ENCODE data around the gene ANLN. TPM values are rescaled to one million over a fixed set of nuclear protein-coding genes. Genes with fewer than 3 reads are reported as not detected.
"Not testable (repeated sequence)": the region's sequence is repeated elsewhere in the genome, so short reads cannot be mapped to it uniquely, and the experiment has no call there.

The ANLN gene
- total RNA-seq, 2 experiments from 2014 or later = 52.5 to 58.3 TPM

GRCh38 chr7:36468370-36469101 is 78.9 kb downstream of the ANLN start:
- Mint-ChIP-seq H3K27me3 (peaks cover 2% of the 10 kb centered on the region), H3K4me3 (no peak overlapping the region), H3K4me1 (no peaks in the 10 kb centered on the region), H3K27ac (no peak overlapping the region), H3K36me3 (ENCODE audit: low read depth) (no peaks in the 10 kb centered on the region), H3K9me3 (ENCODE audit: low read depth) (no peaks in the 10 kb centered on the region)
- POLR2A ChIA-PET = no interaction called here
- DNase-seq (no peak), ATAC-seq (no peak)
- intact Hi-C loops (cut with DNase I, micrococcal nuclease) = no loop called here
- CTCF ChIA-PET = no interaction called here

GRCh38 chr7:36469236-36469635 is 79.6 kb downstream of the ANLN start:
- ATAC-seq (no peak), DNase-seq (no peak)
- no peak overlapping the region for H3K27ac Mint-ChIP-seq
- H3K36me3 Mint-ChIP-seq (ENCODE audit: low read depth) = no peaks in the 10 kb centered on the region
- no peak overlapping the region for H3K4me3 Mint-ChIP-seq
- H3K4me1 Mint-ChIP-seq = peaks cover 4% of the 10 kb centered on the region
- H3K27me3 Mint-ChIP-seq = peaks cover 2% of the 10 kb centered on the region
- CTCF ChIA-PET = interaction anchor here (1.1 kb wide), 1 partner anchor 714 kb away, joined by 3 read pairs; no protein-coding TSS in a partner anchor
- intact Hi-C loops (cut with DNase I, micrococcal nuclease) = no loop called here
- POLR2A ChIA-PET = no interaction called here
- H3K9me3 Mint-ChIP-seq (ENCODE audit: low read depth) = no peaks in the 10 kb centered on the region

- Mint-ChIP-seq H3K4me1 (peaks cover 14% of the 10 kb centered on the region), H3K27me3 (no peaks in the 10 kb centered on the region), H3K4me3 (no peak overlapping the region), H3K27ac (no peak overlapping the region), H3K9me3 (ENCODE audit: low read depth) (no peaks in the 10 kb centered on the region), H3K36me3 (ENCODE audit: low read depth) (no peaks in the 10 kb centered on the region)
- ATAC-seq (no peak), DNase-seq (no peak)
- POLR2A ChIA-PET = no interaction called here
- intact Hi-C loops (cut with DNase I, micrococcal nuclease) = loop anchor here (5.0 kb wide), 2 partner anchors 625 to 710 kb away; no protein-coding TSS in a partner anchor
- CTCF ChIA-PET = no interaction called here
These were observed 82.6 kb downstream of the ANLN start for GRCh38 chr7:36472141-36472729.

DNA sequence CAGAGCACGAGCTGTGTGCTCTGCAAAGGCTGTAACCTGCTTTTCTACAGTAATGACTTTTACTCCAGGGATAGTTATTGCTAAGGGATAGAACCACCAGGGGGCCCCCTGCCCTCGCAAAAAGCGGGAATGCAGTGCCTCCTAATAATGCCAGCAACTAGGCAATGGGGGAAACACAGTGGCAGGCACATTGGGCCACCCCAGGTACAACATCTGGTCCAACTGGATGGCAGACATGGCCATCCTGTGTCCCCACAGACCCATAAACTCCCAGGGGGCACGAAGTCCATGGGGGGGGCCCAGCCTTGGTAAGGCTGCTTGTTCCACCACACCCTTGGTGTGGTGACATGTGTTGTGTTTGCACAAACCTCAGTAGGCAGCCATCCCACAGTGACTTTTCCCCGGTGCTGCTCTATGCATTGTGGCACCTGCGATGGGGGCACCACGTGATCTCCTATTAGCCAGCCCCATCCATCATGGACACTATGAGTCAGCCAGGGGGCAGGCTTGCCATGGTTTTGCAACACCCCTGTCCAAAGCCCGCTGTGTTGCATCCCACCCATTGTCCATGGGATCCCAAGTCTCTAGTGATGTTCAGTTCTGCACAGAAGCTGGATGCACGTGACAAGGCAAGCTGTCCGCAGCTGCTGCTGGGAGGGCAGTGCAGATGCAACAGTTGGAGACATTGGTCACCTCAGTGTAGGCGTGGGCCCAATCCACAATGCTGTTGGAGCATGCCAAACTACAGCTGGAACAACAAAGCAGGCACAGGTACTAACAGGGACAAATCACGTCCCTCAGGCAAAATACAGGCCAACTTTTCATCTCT is 84.0 kb downstream of the ANLN start:
- DNase-seq (peak; percentile 69), ATAC-seq (no peak)
- no peaks in the 10 kb centered on the region for H3K27me3 Mint-ChIP-seq
- H3K36me3 Mint-ChIP-seq (ENCODE audit: low read depth) = no peaks in the 10 kb centered on the region
- no peak overlapping the region for H3K27ac Mint-ChIP-seq
- no peak overlapping the region for H3K4me3 Mint-ChIP-seq
- intact Hi-C loops (cut with DNase I, micrococcal nuclease) = loop anchor here (5.0 kb wide), 2 partner anchors 624 to 709 kb away; no protein-coding TSS in a partner anchor
- CTCF ChIA-PET = interaction anchor here (0.6 to 0.7 kb wide), 2 partner anchors 57 to 602 kb away, joined by 3 read pairs; no protein-coding TSS in a partner anchor
- peaks cover 14% of the 10 kb centered on the region for H3K4me1 Mint-ChIP-seq
- H3K9me3 Mint-ChIP-seq (ENCODE audit: low read depth) = no peaks in the 10 kb centered on the region
- POLR2A ChIA-PET = no interaction called here

DNA sequence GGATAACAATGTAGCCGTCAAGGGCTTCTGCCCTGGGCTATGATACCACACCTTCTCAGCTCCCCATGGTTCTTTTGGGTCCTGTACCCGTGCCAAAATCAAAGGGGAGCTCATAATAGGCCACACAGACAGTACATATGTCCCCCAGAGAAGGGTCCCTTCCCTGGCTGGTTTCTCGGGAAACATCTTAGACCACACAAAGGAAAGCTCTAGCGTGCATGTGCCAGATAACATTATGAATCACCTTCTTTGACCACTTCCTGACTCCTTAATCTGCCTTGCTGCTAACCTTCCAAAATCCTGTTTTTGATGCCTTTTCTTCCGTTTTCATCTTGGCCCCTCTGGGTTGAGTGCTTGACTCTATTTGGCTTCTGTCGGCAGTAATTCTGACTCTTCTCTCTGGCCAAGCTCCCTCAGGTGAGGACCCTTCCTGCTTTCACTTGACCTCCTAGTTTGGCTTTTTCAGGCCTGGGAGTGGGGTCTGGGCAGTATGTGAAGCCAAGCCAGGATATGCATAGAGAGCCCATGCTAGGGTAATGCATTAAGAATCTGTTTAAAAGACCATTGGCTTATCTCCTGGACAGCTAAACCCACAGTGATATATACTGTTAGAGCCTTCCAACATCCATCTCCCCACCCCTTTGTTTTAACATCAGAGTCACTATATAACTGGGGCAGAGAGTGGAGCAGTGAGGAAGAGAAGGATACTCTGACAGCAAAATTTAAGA is 84.8 kb downstream of the ANLN start:
- DNase-seq (no peak), ATAC-seq (peak; percentile 35)
- CTCF ChIA-PET = interaction anchor here (0.7 to 1.5 kb wide), 7 partner anchors 16 to 724 kb away, joined by 3 to 4 read pairs (median 3); no protein-coding TSS in a partner anchor
- Mint-ChIP-seq H3K27ac (no peak overlapping the region), H3K4me1 (peaks cover 16% of the 10 kb centered on the region), H3K4me3 (no peak overlapping the region), H3K27me3 (no peaks in the 10 kb centered on the region), H3K36me3 (ENCODE audit: low read depth) (no peaks in the 10 kb centered on the region), H3K9me3 (ENCODE audit: low read depth) (no peaks in the 10 kb centered on the region)
- POLR2A ChIA-PET = no interaction called here
- intact Hi-C loops (cut with DNase I, micrococcal nuclease) = loop anchor here (5.0 kb wide), 2 partner anchors 623 to 708 kb away; no protein-coding TSS in a partner anchor

- H3K27ac Mint-ChIP-seq = no peak overlapping the region
- no peaks in the 10 kb centered on the region for H3K27me3 Mint-ChIP-seq
- H3K36me3 Mint-ChIP-seq (ENCODE audit: low read depth) = no peaks in the 10 kb centered on the region
- ChIA-PET POLR2A (no interaction called here), CTCF (interaction anchor here (0.5 to 1.5 kb wide), 10 partner anchors 11 to 723 kb away, joined by 3 to 4 read pairs (median 3); no protein-coding TSS in a partner anchor)
- ATAC-seq = no peak
- H3K4me1 Mint-ChIP-seq = peaks cover 18% of the 10 kb centered on the region
- no peak overlapping the region for H3K4me3 Mint-ChIP-seq
- peaks cover 5% of the 10 kb centered on the region for H3K9me3 Mint-ChIP-seq (ENCODE audit: low read depth)
- intact Hi-C loops (cut with DNase I, micrococcal nuclease) = no loop called here
- no peak for DNase-seq
These were observed 85.3 kb downstream of the ANLN start for GRCh38 chr7:36475011-36475342.

GRCh38 chr7:36475381-36475780 is 85.7 kb downstream of the ANLN start:
- H3K9me3 Mint-ChIP-seq (ENCODE audit: low read depth) = peaks cover 5% of the 10 kb centered on the region
- ATAC-seq (peak; percentile 85), DNase-seq (peak; percentile 52)
- no peak overlapping the region for H3K27ac Mint-ChIP-seq
- intact Hi-C loops (cut with DNase I, micrococcal nuclease) = no loop called here
- peaks cover 22% of the 10 kb centered on the region for H3K4me1 Mint-ChIP-seq
- ChIA-PET POLR2A (no interaction called here), CTCF (interaction anchor here (0.5 to 1.5 kb wide), 9 partner anchors 11 to 723 kb away, joined by 3 to 4 read pairs (median 3); no protein-coding TSS in a partner anchor)
- no peak overlapping the region for H3K4me3 Mint-ChIP-seq
- no peaks in the 10 kb centered on the region for H3K27me3 Mint-ChIP-seq
- H3K36me3 Mint-ChIP-seq (ENCODE audit: low read depth) = no peaks in the 10 kb centered on the region

- intact Hi-C loops (cut with DNase I, micrococcal nuclease) = no loop called here
- ChIA-PET CTCF (interaction anchor here (0.7 to 1.4 kb wide), 4 partner anchors 9 to 711 kb away, joined by 3 read pairs; no protein-coding TSS in a partner anchor), POLR2A (interaction anchor here (0.6 kb wide), 1 partner anchor 1888 kb away, joined by 5 read pairs; no protein-coding TSS in a partner anchor)
- H3K9me3 Mint-ChIP-seq (ENCODE audit: low read depth) = peaks cover 14% of the 10 kb centered on the region
- H3K36me3 Mint-ChIP-seq (ENCODE audit: low read depth) = peaks cover 2% of the 10 kb centered on the region
- H3K4me3 Mint-ChIP-seq = no peak overlapping the region
- H3K4me1 Mint-ChIP-seq = peaks cover 22% of the 10 kb centered on the region
- no peaks in the 10 kb centered on the region for H3K27me3 Mint-ChIP-seq
- no peak overlapping the region for H3K27ac Mint-ChIP-seq
- no peak for DNase-seq
- ATAC-seq = no peak
These were observed 89.1 kb downstream of the ANLN start for GRCh38 chr7:36478745-36479144.

DNA sequence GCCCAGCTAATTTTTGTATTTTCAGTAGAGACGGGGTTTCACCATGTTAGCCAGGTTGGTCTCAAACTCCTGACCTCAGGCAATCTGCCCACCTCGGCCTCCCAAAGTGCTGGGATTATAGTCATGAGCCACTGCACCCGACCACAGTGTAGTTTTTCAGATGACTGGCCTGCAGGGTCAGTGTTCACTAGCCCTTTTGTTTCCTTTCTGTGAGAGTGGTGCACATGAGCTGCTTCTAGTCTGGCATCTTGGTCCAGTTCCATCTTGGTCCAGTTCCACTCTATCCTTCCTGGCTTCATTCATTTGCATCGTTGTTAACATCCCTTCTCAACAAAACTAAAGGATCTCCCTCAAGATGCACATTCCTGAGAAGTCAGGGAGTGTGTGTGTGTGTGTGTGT is 94.2 kb downstream of the ANLN start:
- intact Hi-C loops (cut with DNase I, micrococcal nuclease) = loop anchor here (10.0 kb wide), 2 partner anchors 481 to 871 kb away; no protein-coding TSS in a partner anchor
- H3K36me3 Mint-ChIP-seq (ENCODE audit: low read depth); H3K4me1 Mint-ChIP-seq; POLR2A ChIA-PET; H3K27me3 Mint-ChIP-seq; DNase-seq; H3K27ac Mint-ChIP-seq; H3K4me3 Mint-ChIP-seq; ATAC-seq: not testable (repeated sequence)
- CTCF ChIA-PET = interaction anchor here (1.0 kb wide), 1 partner anchor 700 kb away, joined by 3 read pairs; no protein-coding TSS in a partner anchor
- peaks cover 14% of the 10 kb centered on the region for H3K9me3 Mint-ChIP-seq (ENCODE audit: low read depth)

DNA sequence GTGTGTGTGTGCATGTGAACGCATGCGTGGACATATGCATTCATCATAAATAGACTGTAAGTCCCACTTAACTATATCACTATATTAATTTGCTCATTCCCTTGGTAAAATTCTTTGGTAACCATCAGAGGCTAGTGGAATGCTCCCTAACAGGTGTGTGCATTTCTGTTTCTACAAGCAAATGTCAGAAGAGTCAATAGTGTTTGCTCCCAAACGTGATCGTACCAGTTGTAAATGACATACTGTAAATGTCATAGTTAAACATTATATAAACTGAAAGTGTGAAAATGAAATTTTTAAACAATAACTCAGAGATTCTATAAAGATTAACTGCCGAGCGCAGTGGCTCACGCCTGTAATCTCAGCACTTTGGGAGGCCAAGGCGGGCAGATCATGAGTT is 94.6 kb downstream of the ANLN start:
- H3K4me3 Mint-ChIP-seq = no peak overlapping the region
- ATAC-seq = no peak
- no peak for DNase-seq
- peaks cover 14% of the 10 kb centered on the region for H3K9me3 Mint-ChIP-seq (ENCODE audit: low read depth)
- CTCF ChIA-PET = interaction anchor here (1.0 kb wide), 1 partner anchor 699 kb away, joined by 3 read pairs; no protein-coding TSS in a partner anchor
- no peak overlapping the region for H3K27ac Mint-ChIP-seq
- peaks cover 2% of the 10 kb centered on the region for H3K36me3 Mint-ChIP-seq (ENCODE audit: low read depth)
- H3K4me1 Mint-ChIP-seq = peaks cover 8% of the 10 kb centered on the region
- intact Hi-C loops (cut with DNase I, micrococcal nuclease) = loop anchor here (10.0 kb wide), 2 partner anchors 481 to 871 kb away; no protein-coding TSS in a partner anchor
- POLR2A ChIA-PET = no interaction called here
- H3K27me3 Mint-ChIP-seq = peaks cover 4% of the 10 kb centered on the region
